ENCODE data around the gene LPP.
"Not testable (repeated sequence)": the region's sequence is repeated elsewhere in the genome, so short reads cannot be mapped to it uniquely, and the experiment has no call there.

LPP gene

GRCh38 chr3:188442430-188442829 lies 288.5 kb downstream of the LPP start:
- Histone ChIP-seq H3K4me3 (ENCODE audit: low read depth, low read length) (no peak overlapping the region), H3K27me3 (ENCODE audit: control insufficient read depth, insufficient read depth, low read length) (no peaks in the 10 kb centered on the region), H3K27ac (ENCODE audit: low read depth, low read length) (no peak overlapping the region), H3K9ac (ENCODE audit: low read length) (no peak overlapping the region), H3K36me3 (ENCODE audit: control insufficient read depth, insufficient read depth, low read length) (no peaks in the 10 kb centered on the region), H3K9me3 (ENCODE audit: control insufficient read depth, insufficient read depth, low read depth, low read length) (no peaks in the 10 kb centered on the region), H3K4me1 (ENCODE audit: control insufficient read depth, insufficient read depth, low read length) (0 out of 2 replicates have a peak, but pooled peaks cover 11% of the 10 kb centered on the region)

- H3K4me1 ChIP-seq (ENCODE audit: control insufficient read depth, insufficient read depth, low read length); H3K4me3 ChIP-seq (ENCODE audit: low read depth, low read length); H3K27me3 ChIP-seq (ENCODE audit: control insufficient read depth, insufficient read depth, low read length); H3K9ac ChIP-seq (ENCODE audit: low read length); H3K27ac ChIP-seq (ENCODE audit: low read depth, low read length); H3K36me3 ChIP-seq (ENCODE audit: control insufficient read depth, insufficient read depth, low read length); H3K9me3 ChIP-seq (ENCODE audit: control insufficient read depth, insufficient read depth, low read depth, low read length): not testable (repeated sequence)
These were observed 291.2 kb downstream of the LPP start for GRCh38 chr3:188445175-188445574.

GRCh38 chr3:188446014-188446413 lies 292.1 kb downstream of the LPP start:
- Histone ChIP-seq H3K9ac (ENCODE audit: low read length) (no peak overlapping the region), H3K27me3 (ENCODE audit: control insufficient read depth, insufficient read depth, low read length) (no peaks in the 10 kb centered on the region), H3K9me3 (ENCODE audit: control insufficient read depth, insufficient read depth, low read depth, low read length) (no peaks in the 10 kb centered on the region), H3K27ac (ENCODE audit: low read depth, low read length) (no peak overlapping the region), H3K36me3 (ENCODE audit: control insufficient read depth, insufficient read depth, low read length) (no peaks in the 10 kb centered on the region), H3K4me1 (ENCODE audit: control insufficient read depth, insufficient read depth, low read length) (no peaks in the 10 kb centered on the region), H3K4me3 (ENCODE audit: low read depth, low read length) (no peak overlapping the region)

GRCh38 chr3:188446766-188447165 lies 292.8 kb downstream of the LPP start:
- Histone ChIP-seq H3K4me1 (ENCODE audit: control insufficient read depth, insufficient read depth, low read length) (no peaks in the 10 kb centered on the region), H3K27ac (ENCODE audit: low read depth, low read length) (no peak overlapping the region), H3K9me3 (ENCODE audit: control insufficient read depth, insufficient read depth, low read depth, low read length) (no peaks in the 10 kb centered on the region), H3K36me3 (ENCODE audit: control insufficient read depth, insufficient read depth, low read length) (no peaks in the 10 kb centered on the region), H3K4me3 (ENCODE audit: low read depth, low read length) (no peak overlapping the region), H3K27me3 (ENCODE audit: control insufficient read depth, insufficient read depth, low read length) (no peaks in the 10 kb centered on the region), H3K9ac (ENCODE audit: low read length) (no peak overlapping the region)

GRCh38 chr3:188448813-188449212 lies 294.9 kb downstream of the LPP start:
- Histone ChIP-seq H3K4me3 (ENCODE audit: low read depth, low read length) (no peak overlapping the region), H3K36me3 (ENCODE audit: control insufficient read depth, insufficient read depth, low read length) (no peaks in the 10 kb centered on the region), H3K27me3 (ENCODE audit: control insufficient read depth, insufficient read depth, low read length) (no peaks in the 10 kb centered on the region), H3K9me3 (ENCODE audit: control insufficient read depth, insufficient read depth, low read depth, low read length) (no peaks in the 10 kb centered on the region), H3K4me1 (ENCODE audit: control insufficient read depth, insufficient read depth, low read length) (no peaks in the 10 kb centered on the region), H3K27ac (ENCODE audit: low read depth, low read length) (no peak overlapping the region), H3K9ac (ENCODE audit: low read length) (no peak overlapping the region)

GRCh38 chr3:188449421-188449820 lies 295.5 kb downstream of the LPP start:
- Histone ChIP-seq H3K4me3 (ENCODE audit: low read depth, low read length) (no peak overlapping the region), H3K4me1 (ENCODE audit: control insufficient read depth, insufficient read depth, low read length) (no peaks in the 10 kb centered on the region), H3K9me3 (ENCODE audit: control insufficient read depth, insufficient read depth, low read depth, low read length) (no peaks in the 10 kb centered on the region), H3K27me3 (ENCODE audit: control insufficient read depth, insufficient read depth, low read length) (no peaks in the 10 kb centered on the region), H3K36me3 (ENCODE audit: control insufficient read depth, insufficient read depth, low read length) (no peaks in the 10 kb centered on the region), H3K9ac (ENCODE audit: low read length) (no peak overlapping the region), H3K27ac (ENCODE audit: low read depth, low read length) (no peak overlapping the region)

GRCh38 chr3:188452158-188452772 lies 298.3 kb downstream of the LPP start:
- no peaks in the 10 kb centered on the region for H3K36me3 ChIP-seq (ENCODE audit: control insufficient read depth, insufficient read depth, low read length)
- H3K9ac ChIP-seq (ENCODE audit: low read length): no peak overlapping the region
- H3K4me1 ChIP-seq (ENCODE audit: control insufficient read depth, insufficient read depth, low read length): no peaks in the 10 kb centered on the region
- no peaks in the 10 kb centered on the region for H3K27me3 ChIP-seq (ENCODE audit: control insufficient read depth, insufficient read depth, low read length)
- no peaks in the 10 kb centered on the region for H3K9me3 ChIP-seq (ENCODE audit: control insufficient read depth, insufficient read depth, low read depth, low read length)
- no peak overlapping the region for H3K4me3 ChIP-seq (ENCODE audit: low read depth, low read length)
- H3K27ac ChIP-seq (ENCODE audit: low read depth, low read length): no peak overlapping the region

GRCh38 chr3:188453431-188454384 lies 299.8 kb downstream of the LPP start:
- no peaks in the 10 kb centered on the region for H3K4me1 ChIP-seq (ENCODE audit: control insufficient read depth, insufficient read depth, low read length)
- no peak overlapping the region for H3K27ac ChIP-seq (ENCODE audit: low read depth, low read length)
- no peaks in the 10 kb centered on the region for H3K36me3 ChIP-seq (ENCODE audit: control insufficient read depth, insufficient read depth, low read length)

GRCh38 chr3:188455748-188456147 lies 301.8 kb downstream of the LPP start:
- H3K36me3 ChIP-seq (ENCODE audit: control insufficient read depth, insufficient read depth, low read length): no peaks in the 10 kb centered on the region
- no peaks in the 10 kb centered on the region for H3K4me1 ChIP-seq (ENCODE audit: control insufficient read depth, insufficient read depth, low read length)
- no peaks in the 10 kb centered on the region for H3K9me3 ChIP-seq (ENCODE audit: control insufficient read depth, insufficient read depth, low read depth, low read length)
- no peak overlapping the region for H3K4me3 ChIP-seq (ENCODE audit: low read depth, low read length)
- H3K9ac ChIP-seq (ENCODE audit: low read length): no peak overlapping the region
- H3K27ac ChIP-seq (ENCODE audit: low read depth, low read length): no peak overlapping the region
- H3K27me3 ChIP-seq (ENCODE audit: control insufficient read depth, insufficient read depth, low read length): no peaks in the 10 kb centered on the region

More at GRCh38 chr3:188453431-188454384, 299.8 kb downstream of the LPP start:
- Histone ChIP-seq H3K4me3 (ENCODE audit: low read depth, low read length) (no peak overlapping the region), H3K9ac (ENCODE audit: low read length) (no peak overlapping the region), H3K9me3 (ENCODE audit: control insufficient read depth, insufficient read depth, low read depth, low read length) (no peaks in the 10 kb centered on the region), H3K27me3 (ENCODE audit: control insufficient read depth, insufficient read depth, low read length) (no peaks in the 10 kb centered on the region)

- H3K9me3 ChIP-seq (ENCODE audit: control insufficient read depth, insufficient read depth, low read depth, low read length): no peaks in the 10 kb centered on the region
- no peaks in the 10 kb centered on the region for H3K36me3 ChIP-seq (ENCODE audit: control insufficient read depth, insufficient read depth, low read length)
- H3K27ac ChIP-seq (ENCODE audit: low read depth, low read length): no peak overlapping the region
- H3K4me3 ChIP-seq (ENCODE audit: low read depth, low read length): no peak overlapping the region
- H3K27me3 ChIP-seq (ENCODE audit: control insufficient read depth, insufficient read depth, low read length): no peaks in the 10 kb centered on the region
- no peak overlapping the region for H3K9ac ChIP-seq (ENCODE audit: low read length)
- no peaks in the 10 kb centered on the region for H3K4me1 ChIP-seq (ENCODE audit: control insufficient read depth, insufficient read depth, low read length)
These were observed 304.8 kb downstream of the LPP start for GRCh38 chr3:188458756-188459155.

GRCh38 chr3:188465311-188465710 lies 311.4 kb downstream of the LPP start:
- no peaks in the 10 kb centered on the region for H3K4me1 ChIP-seq (ENCODE audit: control insufficient read depth, insufficient read depth, low read length)
- no peak overlapping the region for H3K4me3 ChIP-seq (ENCODE audit: low read depth, low read length)
- H3K36me3 ChIP-seq (ENCODE audit: control insufficient read depth, insufficient read depth, low read length): no peaks in the 10 kb centered on the region
- no peak overlapping the region for H3K27ac ChIP-seq (ENCODE audit: low read depth, low read length)
- H3K27me3 ChIP-seq (ENCODE audit: control insufficient read depth, insufficient read depth, low read length): no peaks in the 10 kb centered on the region
- H3K9me3 ChIP-seq (ENCODE audit: control insufficient read depth, insufficient read depth, low read depth, low read length): no peaks in the 10 kb centered on the region
- H3K9ac ChIP-seq (ENCODE audit: low read length): no peak overlapping the region
